HG02623 (cell line): ENCODE results near the gene STRN3.
"Not testable (repeated sequence)": the region's sequence is repeated elsewhere in the genome, so short reads cannot be mapped to it uniquely, and the experiment has no call there.

Experiments
- ATAC-seq: cut with Tn5 transposase; IDR thresholded peaks from one replicate; pipeline ENCODE4 v1.9.1; 2021; ENCODE audit warnings: moderate library complexity; ENCODE audit not compliant: unreplicated experiment

STRN3 gene

DNA sequence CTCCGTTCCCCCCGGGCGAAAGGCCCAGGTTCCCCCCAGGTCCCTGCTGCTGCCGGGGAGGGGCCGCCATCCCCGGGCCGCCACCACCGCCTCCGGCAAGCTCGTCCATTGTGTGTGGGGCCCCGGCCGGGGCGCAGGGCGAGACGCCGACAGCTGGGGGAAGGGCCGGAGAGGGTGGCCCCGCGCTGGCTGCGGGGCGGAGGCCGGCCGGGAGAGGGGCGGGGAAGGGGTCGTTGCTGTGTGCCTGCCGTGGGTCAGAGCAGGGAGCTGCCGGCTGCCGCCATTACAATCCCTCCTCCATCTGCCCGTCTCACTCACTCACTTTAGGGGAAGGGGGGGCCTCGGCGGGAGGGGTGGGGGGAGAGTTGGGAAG lies at the start of gene STRN3:
Gene STRN3, minus strand, starts transcription at position 303 of the 373 bp plus-strand sequence. Its CDS starts 194 bp downstream, at position 109.
- no peak for ATAC-seq

DNA sequence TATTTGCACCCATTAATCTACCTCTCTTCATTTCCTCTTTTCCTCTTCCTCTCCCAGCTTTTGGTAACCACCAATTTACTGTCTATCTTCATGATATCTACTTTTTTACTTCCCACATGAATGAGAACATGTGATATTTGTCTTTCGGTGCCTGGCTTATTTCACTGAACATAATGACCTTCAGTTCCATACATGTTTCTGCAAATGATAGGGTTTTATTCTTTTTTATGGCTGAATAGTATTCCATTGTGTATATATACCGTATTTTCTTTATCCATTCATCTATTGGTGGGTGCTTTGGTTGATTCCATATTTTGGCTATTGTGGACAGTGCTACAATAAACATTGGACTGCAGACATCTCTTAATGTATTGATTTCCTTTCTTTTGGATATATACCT lies 49.0 kb upstream of the STRN3 start:
- no peak for ATAC-seq

- ATAC-seq, result no peak
Observed at GRCh38 chr14:31071151-31071550, 45.0 kb upstream of the STRN3 start.

- ATAC-seq, result no peak
Observed at GRCh38 chr14:31070431-31070830, 44.3 kb upstream of the STRN3 start.

- no peak for ATAC-seq
Observed at GRCh38 chr14:31069343-31069742, 43.2 kb upstream of the STRN3 start.

- no peak for ATAC-seq
Observed at GRCh38 chr14:31068235-31068634, 42.1 kb upstream of the STRN3 start.

DNA sequence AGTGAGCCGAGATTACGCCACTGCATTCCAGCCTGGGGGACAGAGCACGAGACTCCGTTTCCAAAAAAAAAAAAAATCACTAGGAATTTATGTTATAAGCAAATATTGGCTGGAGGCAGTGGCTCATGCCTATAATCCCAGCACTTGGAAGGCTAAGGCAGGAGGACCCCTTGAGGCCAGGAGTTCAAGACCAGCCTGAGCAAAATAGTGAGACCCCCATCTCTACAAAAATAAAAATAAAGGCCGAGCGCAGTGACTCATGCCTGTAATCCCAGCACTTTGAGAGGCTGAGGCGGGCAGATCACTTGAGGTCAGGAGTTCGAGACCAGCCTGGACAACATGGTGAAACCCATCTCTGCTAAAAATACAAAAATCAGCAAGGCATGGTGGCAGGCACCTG lies 36.7 kb upstream of the STRN3 start:
- not testable (repeated sequence) for ATAC-seq

DNA sequence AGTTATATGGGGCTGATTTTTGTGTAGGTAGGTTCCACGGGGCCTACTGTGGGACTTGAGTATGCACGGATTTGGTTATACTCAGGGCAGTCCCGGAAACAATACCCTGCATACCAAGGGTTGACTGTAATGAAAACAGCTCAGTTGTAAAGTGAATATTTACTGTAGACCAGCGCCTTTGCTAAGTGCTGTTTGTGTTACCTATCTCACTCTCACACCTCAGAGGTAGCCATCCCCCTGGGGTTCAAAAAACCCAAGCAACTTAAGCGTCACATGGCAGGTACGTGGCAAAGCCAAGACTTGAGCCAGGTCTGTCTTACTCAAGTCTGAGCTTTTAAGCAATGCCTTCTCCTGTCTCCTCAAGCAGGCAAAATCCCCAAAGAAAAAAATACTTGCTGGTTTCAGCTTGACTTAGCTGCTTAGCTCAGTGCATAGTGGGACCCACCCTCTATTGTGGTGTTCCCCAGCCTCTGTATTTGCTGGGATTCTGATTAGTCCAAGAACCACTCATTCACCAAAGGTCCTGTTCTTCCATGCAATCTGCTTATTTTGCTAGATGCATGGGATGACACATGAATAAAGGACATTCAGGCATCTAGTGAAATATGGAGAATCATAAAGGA lies 34.2 kb upstream of the STRN3 start:
- ATAC-seq, result no peak

- ATAC-seq, result no peak
Observed at GRCh38 chr14:31059152-31059924, 33.2 kb upstream of the STRN3 start.

DNA sequence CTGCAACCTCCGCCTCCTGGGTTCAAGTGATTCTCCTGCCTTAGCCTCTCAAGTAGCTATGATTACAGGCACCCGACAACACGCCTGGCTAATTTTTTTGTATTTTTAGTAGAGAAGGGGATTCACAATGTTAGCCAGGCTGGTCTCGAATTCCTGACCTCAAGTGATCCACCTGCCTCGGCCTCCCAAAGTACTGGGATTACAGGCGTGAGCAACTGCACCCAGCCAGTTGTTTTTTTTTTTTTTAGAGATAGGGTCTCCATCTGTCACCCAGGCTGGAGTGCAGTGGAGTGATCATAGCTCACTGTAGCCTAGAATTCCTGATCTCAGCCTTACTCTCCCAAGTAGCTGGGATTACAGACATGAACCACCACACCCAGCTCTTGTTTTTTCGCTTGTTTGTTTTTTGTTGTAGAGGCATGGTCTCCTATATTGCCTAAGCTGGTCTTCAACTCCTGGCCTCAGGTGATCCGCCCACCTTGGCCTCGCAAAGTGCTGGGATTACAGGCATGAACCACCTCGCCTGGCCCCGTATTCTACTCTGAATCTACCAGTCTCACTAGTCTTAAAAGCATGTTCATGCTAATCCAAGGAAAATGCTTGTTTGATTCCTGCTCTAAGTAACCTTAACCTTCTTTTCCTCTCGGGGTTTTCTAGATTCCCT lies 31.7 kb upstream of the STRN3 start:
- ATAC-seq, result no peak

DNA sequence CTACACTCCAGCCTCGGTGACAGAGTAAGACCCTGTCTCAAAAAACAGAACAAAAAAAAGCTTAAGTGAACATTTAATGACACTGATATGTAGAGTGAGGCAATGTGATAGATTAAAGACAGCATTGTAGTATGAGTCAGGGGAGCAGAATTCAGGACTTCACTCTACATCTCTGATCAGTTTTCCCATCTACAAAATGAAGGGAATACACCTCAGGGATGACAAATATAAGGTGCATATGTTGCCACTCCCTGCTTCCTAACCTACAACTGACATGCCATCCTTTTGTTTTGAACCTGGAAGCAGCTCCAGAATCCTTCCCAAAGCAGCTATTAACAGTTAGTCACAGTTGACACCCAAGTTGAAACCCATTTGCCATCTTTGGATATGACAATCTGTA lies 30.9 kb upstream of the STRN3 start:
- ATAC-seq, result no peak

GRCh38 chr14:31052905-31053586 lies 26.9 kb upstream of the STRN3 start:
- not testable (repeated sequence) for ATAC-seq

- no peak for ATAC-seq
Observed at GRCh38 chr14:31051511-31051910, 25.3 kb upstream of the STRN3 start.

GRCh38 chr14:31051023-31051422 lies 24.8 kb upstream of the STRN3 start:
- no peak for ATAC-seq

GRCh38 chr14:31047503-31047902 lies 21.3 kb upstream of the STRN3 start:
- ATAC-seq, result no peak

- no peak for ATAC-seq
Observed at GRCh38 chr14:31045501-31046080, 19.4 kb upstream of the STRN3 start.

GRCh38 chr14:31043379-31043778 lies 17.2 kb upstream of the STRN3 start:
- ATAC-seq, result no peak

- ATAC-seq, result not testable (repeated sequence)
Observed at GRCh38 chr14:31042893-31043292, 16.7 kb upstream of the STRN3 start.

GRCh38 chr14:31042300-31042699 lies 16.1 kb upstream of the STRN3 start:
- no peak for ATAC-seq

- ATAC-seq, result no peak
Observed at GRCh38 chr14:31038521-31039166, 12.5 kb upstream of the STRN3 start.
